Liver (tissue), 9 donors: Measurements from ENCODE around the gene MAMDC4. TPM values are rescaled to one million over a fixed set of nuclear protein-coding genes. Genes with fewer than 3 reads are reported as not detected.

ENCODE experiments used
- DNase-seq: peaks from one replicate; pipeline ENCODE4 v3.0.0-alpha.2; 2017; ENCODE audit warnings: low spot score
- H3K27ac ChIP-seq, 2 donors: one replicate each; pipeline ENCODE4 v1.7.0; 2013; ENCODE audit warnings: inconsistent platforms in 2 of 2, low read length in 2 of 2, control low read depth in 1 of 2, low read depth in 1 of 2, mild to moderate bottlenecking in 1 of 2
- H3K27me3 ChIP-seq, 4 donors: one replicate each; pipeline versions ENCODE4 v1.6.1 to v1.7.0; 2013; ENCODE audit warnings: low read length in 3 of 4, inconsistent platforms in 1 of 4, mild to moderate bottlenecking in 1 of 4, moderate library complexity in 1 of 4; ENCODE audit not compliant: control insufficient read depth in 4 of 4, insufficient read depth in 4 of 4
- H3K36me3 ChIP-seq, 4 donors: one replicate each; pipeline versions ENCODE4 v1.6.1 to v1.7.0; 2013; ENCODE audit warnings: low read length in 3 of 4, mild to moderate bottlenecking in 3 of 4, low read depth in 1 of 4, moderate library complexity in 1 of 4; ENCODE audit not compliant: control insufficient read depth in 4 of 4, insufficient read depth in 3 of 4
- H3K4me1 ChIP-seq, 4 donors: one replicate each; pipeline versions ENCODE4 v1.6.1 to v1.7.0; 2013; ENCODE audit warnings: low read length in 3 of 4, mild to moderate bottlenecking in 3 of 4, moderate library complexity in 1 of 4; ENCODE audit not compliant: control insufficient read depth in 4 of 4, insufficient read depth in 4 of 4
- H3K4me3 ChIP-seq, 3 donors: one replicate each; pipeline versions ENCODE4 v1.6.1 to v1.7.0; 2013; ENCODE audit warnings: low read length in 3 of 3, control low read depth in 1 of 3, low read depth in 1 of 3, mild to moderate bottlenecking in 1 of 3
- H3K9ac ChIP-seq, 2 donors: one replicate each; pipeline ENCODE4 v1.7.0; 2013; ENCODE audit warnings: low read length in 2 of 2, mild to moderate bottlenecking in 2 of 2, moderate library complexity in 2 of 2, control low read depth in 1 of 2, low read depth in 1 of 2
- H3K9me3 ChIP-seq, 4 donors: one replicate each; pipeline versions ENCODE4 v1.6.1 to v1.7.0; 2013; ENCODE audit warnings: low read length in 3 of 4; ENCODE audit not compliant: control insufficient read depth in 4 of 4
- FOXA1 ChIP-seq: IDR thresholded peaks from 2 replicates; pipeline ENCODE4 v1.6.1; 2016; ENCODE audit warnings: antibody characterized with exemption
- FOXA2 ChIP-seq: IDR thresholded peaks from 2 replicates; pipeline ENCODE4 v1.6.1; 2016; ENCODE audit warnings: antibody characterized with exemption
- GABPA ChIP-seq, 2 donors: IDR thresholded peaks in 1 of 2; conservative IDR thresholded peaks in 1 of 2; 2 replicates each; pipeline ENCODE4 v1.6.1; 2016; ENCODE audit warnings: antibody characterized with exemption in 2 of 2, mild to moderate bottlenecking in 1 of 2, moderate library complexity in 1 of 2
- HNF4A ChIP-seq, 2 donors: conservative IDR thresholded peaks; 2 replicates each; pipeline ENCODE4 v1.6.1; 2016; ENCODE audit warnings: antibody characterized with exemption in 2 of 2, mild to moderate bottlenecking in 2 of 2
- HNF4G ChIP-seq: IDR thresholded peaks from 2 replicates; pipeline ENCODE4 v1.6.1; 2016; ENCODE audit warnings: antibody characterized with exemption
- MAX ChIP-seq: IDR thresholded peaks from 2 replicates; pipeline ENCODE4 v1.6.1; 2016; ENCODE audit warnings: antibody characterized with exemption
- RAD21 ChIP-seq, 2 donors: IDR thresholded peaks; 2 replicates each; pipeline ENCODE4 v1.6.1; 2016; ENCODE audit warnings: antibody characterized with exemption in 2 of 2, mild to moderate bottlenecking in 2 of 2
- REST ChIP-seq: IDR thresholded peaks from 2 replicates; pipeline ENCODE4 v1.6.1; 2016; ENCODE audit warnings: antibody characterized with exemption, mild to moderate bottlenecking
- RXRA ChIP-seq, 2 donors: IDR thresholded peaks; 2 replicates each; pipeline ENCODE4 v1.6.1; 2017 to 2018; ENCODE audit warnings: antibody characterized with exemption in 2 of 2, mild to moderate bottlenecking in 1 of 2
- SP1 ChIP-seq: IDR thresholded peaks from 2 replicates; pipeline ENCODE4 v1.6.1; 2018; ENCODE audit warnings: antibody characterized with exemption, mild to moderate bottlenecking
- ZBTB33 ChIP-seq: IDR thresholded peaks from 2 replicates; pipeline ENCODE4 v1.6.1; 2016; ENCODE audit warnings: antibody characterized with exemption
- WGBS: extraction: QIAGEN DNeasy Blood & Tissue Kit; methylation state at CpG from one replicate; pipeline ENCODE4 v1.1.7; 2013; 5-methylcytosine and 5-hydroxymethylcytosine counted together
- polyA plus RNA-seq, 2 donors: library from polyadenylated mRNA; stranded (reverse) in 1 of 2; unstranded in 1 of 2; fragments of 200-250 nt in 1 of 2; fragments of >200 nt in 1 of 2; fragmentation: Nextera tagmentation in 1 of 2; extraction: Ambion mirVana in 1 of 2; gene quantifications; one replicate each; pipeline versions ENCODE4 v1.2.1 to v1.2.3, GENCODE V29; 2013 to 2015
- total RNA-seq, 2 donors: library from RNA; depleted of rRNA; stranded (reverse); fragments of >200 nt; gene quantifications; one replicate each; pipeline ENCODE4 v1.2.3, GENCODE V29; 2014
- donor health status: healthy.
- donor health status: healthy.
- donor health status: healthy.
- donor health status: healthy.
- donor health status: healthy.

MAMDC4 gene
- total and polyA plus RNA-seq, 4 donors: 2.4 to 8.1 (median 3.9) TPM

GRCh38 chr9:136888454-136888853 is 36.3 kb downstream of the MAMDC4 start:
- Histone ChIP-seq H3K27me3 (no peaks in the 10 kb centered on the region), H3K4me1 (peaks cover 6 to 20% (median 13%) of the 10 kb centered on the region in 4 donors), H3K36me3 (peaks cover 0 to 1% (median 0%) of the 10 kb centered on the region in 4 donors), H3K9ac (no peak overlapping the region), H3K9me3 (no peaks in the 10 kb centered on the region), H3K4me3 (no peak overlapping the region), H3K27ac (peak overlapping the region in 1 of 2 donors; percentile 46)
- 54% methylated on average over 8 of the region's 8 CpGs for WGBS
- TF ChIP-seq GABPA (IDR thresholded peaks at IDR 0.05 in 1 of 2, conservative IDR thresholded peaks at IDR 0.05 in 1 of 2) (no peak), RXRA (IDR thresholded peaks at IDR 0.05) (peak; percentile 70 to 79), SP1 (peak; percentile 14), RAD21 (IDR thresholded peaks at IDR 0.05) (no peak), HNF4A (conservative IDR thresholded peaks at IDR 0.05) (peak; percentile 20 to 40), ZBTB33 (no peak)
- DNase-seq: no peak

- no peak for TF ChIP-seq FOXA2
- no peak for TF ChIP-seq FOXA1
- TF ChIP-seq MAX: no peak
Observed at GRCh38 chr9:136889858-136890257, 37.7 kb downstream of the MAMDC4 start.

GRCh38 chr9:136890661-136891060 is 38.5 kb downstream of the MAMDC4 start:
- TF ChIP-seq HNF4G (no peak), REST (no peak), HNF4A (conservative IDR thresholded peaks at IDR 0.05) (no peak)
- H3K27me3 ChIP-seq: no peaks in the 10 kb centered on the region
- H3K36me3 ChIP-seq: peaks cover 0 to 1% (median 0%) of the 10 kb centered on the region in 4 donors
- no peak overlapping the region for H3K27ac ChIP-seq
- H3K9ac ChIP-seq: no peak overlapping the region
- WGBS: 86% methylated on average over 13 of the region's 13 CpGs
- no peak for DNase-seq
- H3K4me3 ChIP-seq: no peak overlapping the region
- peaks cover 6 to 19% (median 10%) of the 10 kb centered on the region in 4 donors for H3K4me1 ChIP-seq
- no peaks in the 10 kb centered on the region for H3K9me3 ChIP-seq

More at GRCh38 chr9:136889858-136890257, 37.7 kb downstream of the MAMDC4 start:
- Histone ChIP-seq H3K27me3 (no peaks in the 10 kb centered on the region), H3K27ac (no peak overlapping the region), H3K4me3 (no peak overlapping the region), H3K9me3 (no peaks in the 10 kb centered on the region), H3K9ac (no peak overlapping the region), H3K36me3 (peaks cover 0 to 1% (median 0%) of the 10 kb centered on the region in 4 donors), H3K4me1 (peaks cover 6 to 20% (median 13%) of the 10 kb centered on the region in 4 donors)
- WGBS: 97% methylated on average over 42 of the region's 42 CpGs
- no peak for DNase-seq
